Measurements from ENCODE around the gene SYNE1.
"Not testable (repeated sequence)": the region's sequence is repeated elsewhere in the genome, so short reads cannot be mapped to it uniquely, and the experiment has no call there.

Gene SYNE1

GRCh38 chr6:152648105-152648504, 10.9 kb upstream of the SYNE1 start:
- Histone ChIP-seq H3K27ac (replicated peaks) (no peak overlapping the region), H3K4me3 (replicated peaks; ENCODE audit: insufficient read depth, low read length) (no peak overlapping the region), H3K27me3 (ENCODE audit: insufficient read depth, poor library complexity, severe bottlenecking) (peaks cover 8% of the 10 kb centered on the region)
- no peak for TF ChIP-seq POLR2AphosphoS5 (IDR thresholded peaks at IDR 0.05; ENCODE audit: low read depth)
- TF ChIP-seq CTCF (IDR thresholded peaks at IDR 0.05; ENCODE audit: insufficient read depth, low read length) = no peak
- no peak for TF ChIP-seq GABPA (IDR thresholded peaks at IDR 0.05; ENCODE audit: low read depth)
- TF ChIP-seq, protein P1, sequence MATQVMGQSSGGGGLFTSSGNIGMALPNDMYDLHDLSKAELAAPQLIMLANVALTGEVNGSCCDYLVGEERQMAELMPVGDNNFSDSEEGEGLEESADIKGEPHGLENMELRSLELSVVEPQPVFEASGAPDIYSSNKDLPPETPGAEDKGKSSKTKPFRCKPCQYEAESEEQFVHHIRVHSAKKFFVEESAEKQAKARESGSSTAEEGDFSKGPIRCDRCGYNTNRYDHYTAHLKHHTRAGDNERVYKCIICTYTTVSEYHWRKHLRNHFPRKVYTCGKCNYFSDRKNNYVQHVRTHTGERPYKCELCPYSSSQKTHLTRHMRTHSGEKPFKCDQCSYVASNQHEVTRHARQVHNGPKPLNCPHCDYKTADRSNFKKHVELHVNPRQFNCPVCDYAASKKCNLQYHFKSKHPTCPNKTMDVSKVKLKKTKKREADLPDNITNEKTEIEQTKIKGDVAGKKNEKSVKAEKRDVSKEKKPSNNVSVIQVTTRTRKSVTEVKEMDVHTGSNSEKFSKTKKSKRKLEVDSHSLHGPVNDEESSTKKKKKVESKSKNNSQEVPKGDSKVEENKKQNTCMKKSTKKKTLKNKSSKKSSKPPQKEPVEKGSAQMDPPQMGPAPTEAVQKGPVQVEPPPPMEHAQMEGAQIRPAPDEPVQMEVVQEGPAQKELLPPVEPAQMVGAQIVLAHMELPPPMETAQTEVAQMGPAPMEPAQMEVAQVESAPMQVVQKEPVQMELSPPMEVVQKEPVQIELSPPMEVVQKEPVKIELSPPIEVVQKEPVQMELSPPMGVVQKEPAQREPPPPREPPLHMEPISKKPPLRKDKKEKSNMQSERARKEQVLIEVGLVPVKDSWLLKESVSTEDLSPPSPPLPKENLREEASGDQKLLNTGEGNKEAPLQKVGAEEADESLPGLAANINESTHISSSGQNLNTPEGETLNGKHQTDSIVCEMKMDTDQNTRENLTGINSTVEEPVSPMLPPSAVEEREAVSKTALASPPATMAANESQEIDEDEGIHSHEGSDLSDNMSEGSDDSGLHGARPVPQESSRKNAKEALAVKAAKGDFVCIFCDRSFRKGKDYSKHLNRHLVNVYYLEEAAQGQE (IDR thresholded peaks at IDR 0.05; ENCODE audit: insufficient replicate concordance, low read depth) = no peak
- TF ChIP-seq SPI1 (IDR thresholded peaks at IDR 0.05; ENCODE audit: borderline replicate concordance, low read depth) = no peak
- no peak for DNase-seq (ENCODE audit: low read depth in 1 of 2, low spot score in 1 of 2)

GRCh38 chr6:152646732-152647131, 9.6 kb upstream of the SYNE1 start:
- not testable (repeated sequence) for DNase-seq (ENCODE audit: low read depth in 1 of 2, low spot score in 1 of 2); H3K4me3 ChIP-seq (replicated peaks; ENCODE audit: insufficient read depth, low read length); H3K27ac ChIP-seq (replicated peaks); H3K27me3 ChIP-seq (ENCODE audit: insufficient read depth, poor library complexity, severe bottlenecking)

- DNase-seq (ENCODE audit: low read depth in 1 of 2, low spot score in 1 of 2) = peak; percentile 28 to 70
- H3K27me3 ChIP-seq (ENCODE audit: insufficient read depth, poor library complexity, severe bottlenecking) = peaks cover 2% of the 10 kb centered on the region
- H3K27ac ChIP-seq (replicated peaks) = no peak overlapping the region
- TF ChIP-seq SPI1 (IDR thresholded peaks at IDR 0.05; ENCODE audit: borderline replicate concordance, low read depth) (no peak), POLR2AphosphoS5 (IDR thresholded peaks at IDR 0.05; ENCODE audit: low read depth) (no peak), CTCF (IDR thresholded peaks at IDR 0.05; ENCODE audit: insufficient read depth, low read length) (peak; percentile 57), GABPA (IDR thresholded peaks at IDR 0.05; ENCODE audit: low read depth) (no peak)
- TF ChIP-seq, protein P1 (IDR thresholded peaks at IDR 0.05; ENCODE audit: insufficient replicate concordance, low read depth) = no peak
- no peak overlapping the region for H3K4me3 ChIP-seq (replicated peaks; ENCODE audit: insufficient read depth, low read length)
Observed at GRCh38 chr6:152642578-152643375, 5.6 kb upstream of the SYNE1 start.

- TF ChIP-seq POLR2AphosphoS5 (IDR thresholded peaks at IDR 0.05; ENCODE audit: low read depth) = no peak
- H3K27me3 ChIP-seq (ENCODE audit: insufficient read depth, poor library complexity, severe bottlenecking) = peaks cover 23% of the 10 kb centered on the region
Observed at GRCh38 chr6:152636609-152637295, 410 bp downstream of the SYNE1 start.

More at GRCh38 chr6:152636609-152637295, 410 bp downstream of the SYNE1 start:
- no peak for DNase-seq (ENCODE audit: low read depth in 1 of 2, low spot score in 1 of 2)
- Histone ChIP-seq H3K27ac (replicated peaks) (no peak overlapping the region), H3K4me3 (replicated peaks; ENCODE audit: insufficient read depth, low read length) (peak overlapping the region; percentile 41)

Data from HL-60 (cell line).